ENCODE results near the gene ATP6V1F.
A peak's percentile ranks its signal among the peaks of the same experiment; 100 is the strongest.

The ATP6V1F gene

GRCh38 chr7:128826916-128827247 is 35.8 kb upstream of the ATP6V1F start:
- H3K4me3 ChIP-seq (ENCODE audit: low read length): no peak overlapping the region
- DNase-seq (ENCODE audit: low read depth): no peak
- no peak for TF ChIP-seq CTCF (conservative IDR thresholded peaks at IDR 0.05; ENCODE audit: low read depth, low read length)

GRCh38 chr7:128827248-128827958 is 35.3 kb upstream of the ATP6V1F start:
- no peak overlapping the region for H3K4me3 ChIP-seq (ENCODE audit: low read length)
- DNase-seq (ENCODE audit: low read depth): no peak
- no peak for TF ChIP-seq CTCF (conservative IDR thresholded peaks at IDR 0.05; ENCODE audit: low read depth, low read length)

DNA sequence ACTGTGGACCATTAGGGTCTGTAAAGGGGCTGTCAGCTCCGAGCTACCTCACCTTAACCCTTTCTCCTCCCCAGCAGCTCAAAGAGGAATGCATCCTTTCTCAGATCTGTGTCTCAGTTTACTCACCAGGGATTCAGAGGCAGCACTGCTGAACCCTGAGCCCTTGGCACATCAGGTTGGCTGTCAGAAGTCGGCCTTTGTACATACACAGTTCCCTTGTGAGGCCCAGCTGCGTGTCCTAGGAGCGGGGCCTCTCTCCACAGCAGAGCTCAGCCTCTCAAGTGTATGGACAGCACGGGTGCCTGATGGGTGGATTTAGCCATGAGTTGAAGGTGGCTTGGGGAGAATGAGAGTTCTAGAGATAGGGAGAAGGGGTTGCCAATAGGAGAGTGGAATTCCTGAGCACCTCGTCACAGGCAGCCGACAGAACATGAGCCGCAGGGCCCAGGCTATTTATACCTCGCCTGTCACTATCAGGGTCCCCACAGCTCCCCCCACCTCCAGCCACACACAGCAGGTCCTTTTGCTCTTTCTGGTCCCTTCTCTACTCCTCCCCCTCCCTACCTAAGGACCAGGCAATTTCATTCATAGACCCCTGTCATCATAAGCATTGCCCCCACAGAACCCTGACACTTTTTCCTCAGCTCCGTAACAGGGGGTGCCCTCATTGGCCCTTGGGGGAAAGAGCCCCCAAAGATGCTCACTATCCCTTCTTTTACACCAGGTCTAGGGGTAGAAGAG is 34.5 kb upstream of the ATP6V1F start:
- no peak overlapping the region for H3K4me3 ChIP-seq (ENCODE audit: low read length)
- peak; percentile 60 for DNase-seq (ENCODE audit: low read depth)

DNA sequence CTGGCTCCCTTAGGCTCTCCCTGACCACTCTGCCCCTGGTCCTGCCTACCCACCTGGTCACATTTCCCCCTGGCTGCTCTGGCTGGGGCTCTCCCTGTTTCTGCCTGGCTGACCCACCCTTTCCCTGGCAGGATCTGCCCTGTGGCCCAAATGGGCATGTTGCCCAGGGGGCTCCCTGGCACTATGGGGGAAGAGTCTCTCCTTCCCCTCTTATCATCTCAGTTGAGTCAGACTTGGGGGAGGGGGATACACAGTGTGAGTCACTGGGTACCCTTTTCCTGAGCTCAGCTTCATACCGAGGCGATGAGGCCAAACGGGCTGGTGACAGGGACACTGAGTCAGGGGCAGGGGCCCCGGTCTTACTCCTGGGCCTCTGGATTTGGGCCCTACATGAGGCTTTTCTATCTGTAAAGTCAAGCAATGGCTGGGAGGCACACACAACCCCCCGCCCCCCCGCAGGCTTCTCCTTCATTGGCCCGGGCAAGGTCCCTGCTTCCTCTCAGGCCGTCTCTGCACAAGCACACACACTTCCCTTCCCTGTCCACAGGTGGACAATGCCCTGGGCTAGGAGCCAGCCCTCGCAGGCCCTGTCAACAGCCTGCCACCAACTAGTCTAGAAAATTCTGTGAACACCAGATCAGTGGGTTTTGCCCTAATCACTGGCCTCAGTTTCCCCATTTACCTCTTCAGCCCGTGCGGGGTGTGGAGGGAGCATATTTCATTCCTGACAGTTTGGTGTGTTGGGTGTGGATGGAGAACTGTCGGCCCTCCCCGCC is 33.1 kb upstream of the ATP6V1F start:
- DNase-seq (ENCODE audit: low read depth): peak; percentile 52
- peak overlapping the region; percentile 36 for H3K4me3 ChIP-seq (ENCODE audit: low read length)
- no peak for TF ChIP-seq CTCF (conservative IDR thresholded peaks at IDR 0.05; ENCODE audit: low read depth, low read length)

More for the DNA sequence above, 34.5 kb upstream of the ATP6V1F start:
- no peak for TF ChIP-seq CTCF (conservative IDR thresholded peaks at IDR 0.05; ENCODE audit: low read depth, low read length)

DNA sequence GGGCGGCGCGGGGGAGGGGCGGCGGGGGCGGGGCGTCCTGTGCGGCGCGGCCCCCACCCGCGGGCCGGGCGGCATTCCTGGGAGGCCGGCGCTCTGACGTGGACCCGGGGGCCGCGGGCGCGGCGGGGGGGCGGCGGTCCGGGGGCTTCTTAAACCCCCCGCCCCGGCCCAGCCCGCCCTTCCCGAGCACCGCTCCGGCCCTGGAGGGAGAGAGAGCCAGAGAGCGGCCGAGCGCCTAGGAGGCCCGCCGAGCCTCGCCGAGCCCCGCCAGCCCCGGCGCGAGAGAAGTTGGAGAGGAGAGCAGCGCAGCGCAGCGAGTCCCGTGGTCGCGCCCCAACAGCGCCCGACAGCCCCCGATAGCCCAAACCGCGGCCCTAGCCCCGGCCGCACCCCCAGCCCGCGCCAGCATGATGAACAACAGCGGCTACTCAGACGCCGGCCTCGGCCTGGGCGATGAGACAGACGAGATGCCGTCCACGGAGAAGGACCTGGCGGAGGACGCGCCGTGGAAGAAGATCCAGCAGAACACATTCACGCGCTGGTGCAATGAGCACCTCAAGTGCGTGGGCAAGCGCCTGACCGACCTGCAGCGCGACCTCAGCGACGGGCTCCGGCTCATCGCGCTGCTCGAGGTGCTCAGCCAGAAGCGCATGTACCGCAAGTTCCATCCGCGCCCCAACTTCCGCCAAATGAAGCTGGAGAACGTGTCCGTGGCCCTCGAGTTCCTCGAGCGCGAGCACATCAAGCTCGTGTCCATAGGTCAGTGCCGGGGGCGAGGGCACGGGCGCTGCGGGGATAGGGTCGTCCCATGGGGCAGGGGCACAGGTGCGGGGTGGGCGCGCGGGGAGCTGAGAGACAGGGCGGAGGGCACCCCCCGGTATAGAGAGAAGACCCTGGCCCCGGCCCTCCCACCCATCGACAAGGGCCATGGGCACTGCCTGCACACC is 32.2 kb upstream of the ATP6V1F start, which contains the start of gene FLNC:
Gene FLNC (plus strand): TSS at position 176 of the 947 bp plus-strand sequence. CDS start 232 bp downstream, at position 408.
- no peak for DNase-seq (ENCODE audit: low read depth)
- peak within 1 kb of the TSS; percentile 84 for H3K4me3 ChIP-seq (ENCODE audit: low read length)
- no peak for TF ChIP-seq CTCF (conservative IDR thresholded peaks at IDR 0.05; ENCODE audit: low read depth, low read length)
